Spleen (tissue), 7 donors: Measurements from ENCODE around the gene BAZ1B.

ENCODE experiments used
- CTCF ChIP-seq, 11 experiments: fragments of 200-600 bp in 7 of 11; fragments of 450-650 bp in 4 of 11; sonication (generic) in 4 of 11; IDR thresholded peaks in 8 of 11; conservative IDR thresholded peaks in 3 of 11; 1 replicate in 7 of 11; 2 replicates in 4 of 11; pipeline versions ENCODE4 v1.4.0 to v1.8.0; 2016 to 2021; ENCODE audit warnings: antibody characterized with exemption in 11 of 11, inconsistent platforms in 4 of 11, mild to moderate bottlenecking in 1 of 11
- POLR2A ChIP-seq, 3 donors: fragments of 450-650 bp; IDR thresholded peaks; one replicate each; pipeline ENCODE4 v1.5.1; 2017; ENCODE audit warnings: antibody characterized with exemption in 3 of 3, mild to moderate bottlenecking in 1 of 3
- donor health status: DM: no; HTN: no; CAD: no; lungs with moderate emphysema.
- donor health status: DM: no; HTN: no; CAD: no.
- donor health status: DM: no; HTN: no; CAD: no.

- TF ChIP-seq POLR2A (IDR thresholded peaks at IDR 0.05) (no peak), CTCF (IDR thresholded peaks at IDR 0.05 in 8 of 11, conservative IDR thresholded peaks at IDR 0.05 in 3 of 11) (no peak)
These were observed 27.1 kb upstream of the BAZ1B start for GRCh38 chr7:73549176-73549575.
